TTC549 (cell line): ENCODE results near the gene SRGAP1.
"Not testable (repeated sequence)": the region's sequence is repeated elsewhere in the genome, so short reads cannot be mapped to it uniquely, and the experiment has no call there.

Experiments used
- FAIRE-seq: peaks from 2 replicates; lab custom pipeline; 2012; peaks lifted over from hg19 to GRCh38; lab: Jason Lieb, UNC

SRGAP1 gene

GRCh38 chr12:64124511-64125197 is 280.2 kb downstream of the SRGAP1 start:
- FAIRE-seq, result no peak

- no peak for FAIRE-seq
Measured at GRCh38 chr12:64125913-64126312, 281.4 kb downstream of the SRGAP1 start.

- FAIRE-seq, result no peak
Measured at GRCh38 chr12:64127811-64128210, 283.3 kb downstream of the SRGAP1 start.

GRCh38 chr12:64128366-64128765 is 283.9 kb downstream of the SRGAP1 start:
- FAIRE-seq, result no peak

DNA sequence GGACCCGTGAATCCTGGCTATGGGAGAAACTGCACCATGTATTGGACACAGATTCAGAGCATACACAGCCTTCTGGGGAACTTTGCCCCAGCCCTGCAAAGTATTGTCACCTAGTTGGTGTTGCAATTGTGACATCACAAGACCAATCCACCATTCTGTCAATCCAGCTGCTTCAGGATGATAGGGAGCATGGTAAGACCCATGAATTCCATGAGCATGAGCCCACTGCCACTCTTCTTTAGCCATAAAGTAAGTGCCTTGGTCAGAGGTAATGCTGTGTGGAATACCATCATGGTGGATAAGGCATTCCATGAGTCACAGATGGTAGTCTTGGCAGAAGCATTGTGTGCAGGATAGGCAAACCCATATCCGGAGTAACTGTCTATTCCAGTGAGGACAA is 286.0 kb downstream of the SRGAP1 start:
- FAIRE-seq, result not testable (repeated sequence)

DNA sequence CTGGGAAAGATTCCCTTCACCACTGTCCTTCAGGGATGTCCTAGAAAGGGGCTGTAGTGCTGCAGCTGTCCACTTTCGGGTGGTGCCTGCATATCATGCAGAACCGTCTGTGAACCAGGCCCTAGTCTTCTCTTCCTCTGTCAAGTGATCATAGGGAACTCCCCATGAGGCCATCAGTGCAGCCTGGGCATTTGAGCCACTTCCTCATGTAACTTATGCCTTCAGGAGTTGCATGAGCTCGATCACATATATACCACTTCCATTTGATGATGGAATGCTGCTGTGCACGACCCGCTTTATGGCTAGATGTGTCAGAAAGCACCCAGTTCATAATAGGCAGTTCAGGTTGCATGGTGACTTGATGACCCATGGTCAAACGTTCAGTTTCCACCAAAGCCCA is 287.0 kb downstream of the SRGAP1 start:
- not testable (repeated sequence) for FAIRE-seq

GRCh38 chr12:64132672-64133071 is 288.2 kb downstream of the SRGAP1 start:
- FAIRE-seq, result not testable (repeated sequence)

GRCh38 chr12:64137117-64137516 is 292.6 kb downstream of the SRGAP1 start:
- no peak for FAIRE-seq

- FAIRE-seq, result no peak
Measured at GRCh38 chr12:64139021-64139420, 294.5 kb downstream of the SRGAP1 start.

DNA sequence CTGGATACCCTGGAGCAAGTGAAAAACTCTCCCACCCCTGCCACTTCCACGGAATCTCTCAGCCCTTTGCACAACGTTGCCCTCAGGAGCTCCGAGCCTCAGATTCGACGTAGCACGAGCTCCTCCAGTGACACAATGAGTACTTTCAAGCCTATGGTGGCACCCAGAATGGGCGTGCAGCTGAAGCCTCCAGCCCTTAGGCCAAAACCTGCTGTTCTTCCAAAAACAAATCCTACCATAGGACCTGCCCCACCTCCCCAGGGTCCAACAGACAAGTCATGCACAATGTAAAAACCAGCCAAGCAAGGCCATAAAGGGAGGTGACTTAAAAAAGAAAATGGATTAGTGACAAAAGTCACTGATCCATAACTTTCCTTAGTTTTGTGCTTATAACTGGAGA is 297.9 kb downstream of the SRGAP1 start:
- no peak for FAIRE-seq

GRCh38 chr12:64142784-64143183 is 298.3 kb downstream of the SRGAP1 start:
- FAIRE-seq, result no peak

GRCh38 chr12:64145226-64145625 is 300.7 kb downstream of the SRGAP1 start:
- no peak for FAIRE-seq

GRCh38 chr12:64147011-64147631 is 302.6 kb downstream of the SRGAP1 start:
- FAIRE-seq, result no peak

GRCh38 chr12:64147875-64148274 is 303.4 kb downstream of the SRGAP1 start:
- no peak for FAIRE-seq

GRCh38 chr12:64154677-64155076 is 310.2 kb downstream of the SRGAP1 start:
- no peak for FAIRE-seq

DNA sequence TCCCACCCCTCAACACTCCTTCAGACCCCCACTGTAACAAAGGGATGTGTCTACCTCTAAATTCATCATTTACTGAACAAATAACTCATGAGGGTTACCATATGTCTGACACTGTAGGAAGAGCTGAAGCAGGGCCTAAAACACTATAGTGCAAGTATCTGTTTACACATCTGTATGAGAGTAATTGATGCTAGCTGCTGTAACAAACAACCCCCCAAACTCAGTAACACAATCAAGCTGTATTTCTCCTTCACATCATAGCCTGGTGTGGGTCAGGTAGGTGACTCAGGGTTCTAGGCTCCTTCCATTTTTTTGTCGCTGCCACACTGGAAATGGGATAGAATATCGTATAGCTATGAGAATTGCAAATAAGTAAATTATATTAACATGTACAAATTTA is 312.6 kb downstream of the SRGAP1 start:
- FAIRE-seq, result no peak

- no peak for FAIRE-seq
Measured at GRCh38 chr12:64160021-64160710, 315.7 kb downstream of the SRGAP1 start.

DNA sequence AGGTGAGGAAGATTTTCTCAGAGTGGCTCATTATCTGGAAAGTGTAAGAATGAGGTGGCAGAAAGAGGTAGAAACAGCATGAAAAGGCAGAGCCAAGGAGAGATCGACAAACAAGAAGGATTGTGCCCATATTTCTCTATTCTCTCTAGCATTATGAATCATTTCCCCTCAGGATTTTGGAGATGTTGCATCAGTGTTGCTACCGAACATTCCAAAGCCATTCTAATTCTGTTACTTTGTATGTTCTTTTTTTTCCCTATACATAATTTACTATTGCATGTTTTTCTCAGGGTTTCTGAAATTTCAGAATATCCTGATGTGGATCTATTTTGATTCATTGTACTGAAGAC is 316.2 kb downstream of the SRGAP1 start:
- no peak for FAIRE-seq

DNA sequence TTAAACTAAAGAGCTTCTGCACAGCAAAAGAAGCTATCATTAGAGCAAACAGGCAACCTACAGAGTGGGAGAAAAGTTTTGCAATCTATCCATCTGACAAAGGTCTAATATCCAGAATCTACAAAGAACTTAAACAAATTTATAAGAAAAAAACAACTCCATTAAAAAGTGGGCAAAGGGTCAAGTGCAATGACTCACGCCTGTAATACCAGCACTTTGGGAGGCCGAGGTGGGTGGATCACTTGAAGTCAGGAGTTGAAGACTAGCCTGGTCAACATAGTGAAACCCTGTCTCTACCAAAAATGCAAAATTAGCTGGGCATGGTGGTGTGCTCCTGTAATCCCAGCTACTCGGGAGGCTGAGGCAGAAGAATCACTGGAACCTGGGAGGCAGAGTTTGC is 322.1 kb downstream of the SRGAP1 start:
- FAIRE-seq, result not testable (repeated sequence)

- not testable (repeated sequence) for FAIRE-seq
Measured at GRCh38 chr12:64167041-64167440, 322.5 kb downstream of the SRGAP1 start.

DNA sequence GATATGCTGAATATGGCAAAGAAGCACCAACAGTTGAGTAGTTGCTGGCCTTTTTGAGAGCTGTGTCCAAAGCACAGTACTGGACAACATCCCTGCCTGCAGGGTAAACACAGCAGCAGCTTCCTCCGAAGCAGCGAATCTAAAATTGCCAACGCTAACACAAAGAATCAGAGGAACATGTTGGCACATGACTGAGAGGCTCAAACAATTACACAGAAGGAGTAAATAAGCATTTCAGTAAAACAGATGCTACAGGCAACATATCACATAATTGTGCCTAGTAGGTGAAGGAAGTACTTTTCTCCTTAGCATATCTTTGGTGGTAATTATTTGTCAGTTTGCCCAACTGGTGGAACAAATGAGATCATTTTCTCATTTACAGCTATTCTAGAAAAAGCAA is 325.5 kb downstream of the SRGAP1 start:
- FAIRE-seq, result no peak

DNA sequence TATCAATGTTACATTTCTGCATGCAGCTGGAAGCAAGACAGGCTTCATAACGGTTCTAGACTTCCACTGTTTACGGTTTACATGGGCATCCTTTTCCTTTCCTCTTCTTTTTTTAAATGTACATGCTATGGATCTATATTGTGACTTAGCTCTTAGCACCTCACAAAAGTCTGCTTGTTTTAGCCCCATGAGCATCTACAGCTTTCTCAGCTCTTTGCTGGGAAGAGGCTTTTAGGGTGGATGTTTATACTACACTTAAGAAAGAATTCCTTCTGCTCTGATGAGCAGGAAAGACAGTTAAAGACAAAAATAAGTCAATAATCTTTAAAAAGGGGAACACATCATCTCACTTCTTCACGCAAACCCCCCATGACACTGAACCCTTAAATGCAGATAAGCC is 326.2 kb downstream of the SRGAP1 start:
- no peak for FAIRE-seq

GRCh38 chr12:64171715-64172114 is 327.2 kb downstream of the SRGAP1 start:
- FAIRE-seq, result no peak
